NCI-H187 treated with DMSO at 0.1 percent for 48 hours (cell line): ENCODE data around the gene MUC12.
"Not testable (repeated sequence)": the region's sequence is repeated elsewhere in the genome, so short reads cannot be mapped to it uniquely, and the experiment has no call there.

ENCODE experiments used
- DNase-seq: peaks from one replicate; lab custom pipeline; 2025; lab: John Stamatoyannopoulos, UW

Gene MUC12

DNA sequence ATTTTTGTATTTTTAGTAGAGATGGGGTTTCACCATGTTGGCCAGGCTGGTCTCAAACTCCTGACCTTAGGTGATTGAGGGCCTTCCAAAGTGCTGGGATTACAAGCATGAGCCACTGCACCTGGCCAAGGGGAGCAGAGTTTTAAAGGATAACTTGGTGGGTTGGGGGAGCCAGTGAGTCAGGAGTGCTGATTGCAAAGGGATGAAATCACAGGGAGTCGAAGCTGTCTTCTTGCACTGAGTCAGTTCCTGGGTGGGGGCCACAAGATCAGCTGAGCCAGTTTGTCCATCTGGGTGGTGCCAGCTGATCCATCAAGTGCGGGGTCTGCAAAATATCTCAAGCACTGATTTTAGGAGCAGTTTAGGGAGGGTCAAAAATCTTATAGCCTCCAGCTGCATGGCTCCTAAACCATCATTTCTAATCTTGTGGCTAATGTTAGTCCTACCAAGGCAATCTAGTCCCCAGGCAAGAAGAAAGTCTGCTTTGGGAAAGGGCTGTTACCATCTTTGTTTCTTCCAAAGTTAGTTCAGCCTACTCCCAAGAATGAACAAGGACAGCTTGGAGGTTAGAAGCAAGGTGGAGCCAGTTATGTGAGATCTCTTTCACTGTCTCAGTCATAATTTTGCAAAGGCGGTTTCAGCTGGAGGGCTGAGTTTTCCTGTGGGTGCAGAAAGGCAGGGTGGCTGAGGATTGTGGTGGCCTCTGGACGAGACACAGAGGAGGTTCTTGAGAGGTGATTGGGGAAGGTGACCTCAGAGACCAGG is 15.8 kb downstream of the MUC12 start:
- DNase-seq = not testable (repeated sequence)

DNA sequence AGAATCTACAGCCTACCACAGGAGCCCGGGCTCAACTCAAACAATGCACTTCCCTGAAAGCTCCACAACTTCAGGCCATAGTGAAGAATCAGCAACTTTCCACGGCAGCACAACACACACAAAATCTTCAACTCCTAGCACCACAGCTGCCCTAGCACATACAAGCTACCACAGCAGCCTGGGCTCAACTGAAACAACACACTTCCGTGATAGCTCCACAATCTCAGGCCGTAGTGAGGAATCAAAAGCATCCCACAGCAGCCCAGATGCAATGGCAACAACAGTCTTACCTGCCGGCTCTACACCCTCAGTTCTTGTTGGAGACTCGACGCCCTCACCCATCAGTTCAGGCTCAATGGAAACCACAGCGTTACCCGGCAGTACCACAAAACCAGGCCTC is 22.3 kb downstream of the MUC12 start:
- DNase-seq = no peak

DNA sequence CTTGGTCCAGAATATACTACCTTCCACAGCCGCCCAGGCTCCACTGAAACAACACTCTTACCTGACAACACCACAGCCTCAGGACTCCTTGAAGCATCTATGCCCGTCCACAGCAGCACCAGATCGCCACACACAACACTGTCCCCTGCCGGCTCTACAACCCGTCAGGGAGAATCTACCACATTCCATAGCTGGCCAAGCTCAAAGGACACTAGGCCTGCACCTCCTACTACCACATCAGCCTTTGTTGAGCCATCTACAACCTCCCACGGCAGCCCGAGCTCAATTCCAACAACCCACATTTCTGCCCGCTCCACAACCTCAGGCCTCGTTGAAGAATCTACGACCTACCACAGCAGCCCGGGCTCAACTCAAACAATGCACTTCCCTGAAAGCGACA is 22.9 kb downstream of the MUC12 start:
- not testable (repeated sequence) for DNase-seq

DNA sequence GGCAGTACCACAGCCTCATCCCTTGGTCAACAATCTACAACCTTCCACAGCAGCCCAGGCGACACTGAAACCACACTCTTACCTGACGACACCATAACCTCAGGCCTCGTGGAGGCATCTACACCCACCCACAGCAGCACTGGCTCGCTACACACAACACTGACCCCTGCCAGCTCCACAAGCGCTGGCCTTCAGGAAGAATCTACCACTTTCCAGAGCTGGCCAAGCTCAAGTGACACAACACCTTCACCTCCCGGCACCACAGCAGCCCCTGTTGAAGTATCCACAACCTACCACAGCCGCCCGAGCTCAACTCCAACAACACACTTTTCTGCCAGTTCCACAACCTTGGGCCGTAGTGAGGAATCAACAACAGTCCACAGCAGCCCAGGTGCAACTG is 25.3 kb downstream of the MUC12 start:
- not testable (repeated sequence) for DNase-seq

DNA sequence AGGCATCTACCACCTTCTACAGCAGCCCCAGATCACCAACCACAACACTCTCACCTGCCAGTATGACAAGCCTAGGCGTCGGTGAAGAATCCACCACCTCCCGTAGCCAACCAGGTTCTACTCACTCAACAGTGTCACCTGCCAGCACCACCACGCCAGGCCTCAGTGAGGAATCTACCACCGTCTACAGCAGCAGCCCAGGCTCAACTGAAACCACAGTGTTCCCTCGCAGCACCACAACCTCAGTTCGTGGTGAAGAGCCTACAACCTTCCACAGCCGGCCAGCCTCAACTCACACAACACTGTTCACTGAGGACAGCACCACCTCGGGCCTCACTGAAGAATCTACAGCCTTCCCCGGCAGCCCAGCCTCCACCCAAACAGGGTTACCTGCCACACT is 29.2 kb downstream of the MUC12 start:
- not testable (repeated sequence) for DNase-seq

DNA sequence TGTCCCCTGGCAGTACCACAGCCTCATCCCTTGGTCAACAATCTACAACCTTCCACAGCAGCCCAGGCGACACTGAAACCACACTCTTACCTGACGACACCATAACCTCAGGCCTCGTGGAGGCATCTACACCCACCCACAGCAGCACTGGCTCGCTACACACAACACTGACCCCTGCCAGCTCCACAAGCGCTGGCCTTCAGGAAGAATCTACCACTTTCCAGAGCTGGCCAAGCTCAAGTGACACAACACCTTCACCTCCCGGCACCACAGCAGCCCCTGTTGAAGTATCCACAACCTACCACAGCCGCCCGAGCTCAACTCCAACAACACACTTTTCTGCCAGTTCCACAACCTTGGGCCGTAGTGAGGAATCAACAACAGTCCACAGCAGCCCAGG is 30.0 kb downstream of the MUC12 start:
- DNase-seq = not testable (repeated sequence)

DNA sequence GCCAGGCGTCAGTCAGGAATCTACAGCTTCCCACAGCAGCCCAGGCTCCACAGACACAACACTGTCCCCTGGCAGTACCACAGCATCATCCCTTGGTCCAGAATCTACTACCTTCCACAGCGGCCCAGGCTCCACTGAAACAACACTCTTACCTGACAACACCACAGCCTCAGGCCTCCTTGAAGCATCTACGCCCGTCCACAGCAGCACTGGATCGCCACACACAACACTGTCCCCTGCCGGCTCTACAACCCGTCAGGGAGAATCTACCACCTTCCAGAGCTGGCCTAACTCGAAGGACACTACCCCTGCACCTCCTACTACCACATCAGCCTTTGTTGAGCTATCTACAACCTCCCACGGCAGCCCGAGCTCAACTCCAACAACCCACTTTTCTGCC is 30.7 kb downstream of the MUC12 start:
- DNase-seq = not testable (repeated sequence)

DNA sequence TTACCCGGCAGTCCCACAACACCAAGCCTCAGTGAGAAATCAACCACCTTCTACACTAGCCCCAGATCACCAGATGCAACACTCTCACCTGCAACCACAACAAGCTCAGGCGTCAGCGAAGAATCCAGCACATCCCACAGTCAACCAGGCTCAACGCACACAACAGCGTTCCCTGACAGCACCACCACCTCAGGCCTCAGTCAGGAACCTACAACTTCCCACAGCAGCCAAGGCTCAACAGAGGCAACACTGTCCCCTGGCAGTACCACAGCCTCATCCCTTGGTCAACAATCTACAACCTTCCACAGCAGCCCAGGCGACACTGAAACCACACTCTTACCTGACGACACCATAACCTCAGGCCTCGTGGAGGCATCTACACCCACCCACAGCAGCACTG is 33.0 kb downstream of the MUC12 start:
- not testable (repeated sequence) for DNase-seq

DNA sequence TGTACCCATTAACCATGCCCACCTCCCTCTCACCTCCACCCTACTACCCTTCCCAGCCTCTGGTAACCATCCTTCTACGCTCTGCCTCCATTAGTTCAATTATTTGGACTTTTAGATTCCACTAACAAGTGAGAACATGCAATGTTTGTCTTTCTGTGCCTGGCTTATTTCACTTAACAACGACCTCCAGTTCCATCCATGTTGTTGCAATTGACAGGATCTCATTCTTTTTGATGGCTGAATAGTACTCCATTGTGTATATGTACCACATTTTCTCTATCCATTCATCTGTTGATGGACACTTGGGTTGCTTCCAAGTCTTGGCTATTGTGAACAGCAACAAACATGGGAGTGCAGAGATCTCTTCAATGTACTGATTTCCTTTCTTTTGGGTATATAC is 38.0 kb downstream of the MUC12 start:
- not testable (repeated sequence) for DNase-seq

DNA sequence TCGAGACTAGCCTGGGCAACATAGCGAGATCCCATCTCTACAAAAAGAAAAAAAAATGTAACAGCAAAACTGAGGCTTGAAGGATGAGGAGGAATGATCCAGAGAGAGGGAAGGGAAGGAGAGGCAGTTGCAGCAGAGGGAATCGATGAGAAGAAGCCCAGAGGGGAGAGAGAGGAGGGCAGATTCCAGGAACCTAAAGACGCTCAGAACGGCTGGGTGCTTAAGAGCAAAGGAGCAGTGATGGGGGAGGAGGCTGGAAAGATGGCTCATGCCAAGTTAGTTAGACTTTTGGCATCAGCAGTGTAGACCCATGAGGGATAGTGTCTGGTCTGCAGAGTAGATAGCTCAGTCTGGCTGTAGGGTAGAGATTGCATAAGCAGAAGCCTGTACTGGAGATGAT is 40.3 kb downstream of the MUC12 start:
- no peak for DNase-seq

DNA sequence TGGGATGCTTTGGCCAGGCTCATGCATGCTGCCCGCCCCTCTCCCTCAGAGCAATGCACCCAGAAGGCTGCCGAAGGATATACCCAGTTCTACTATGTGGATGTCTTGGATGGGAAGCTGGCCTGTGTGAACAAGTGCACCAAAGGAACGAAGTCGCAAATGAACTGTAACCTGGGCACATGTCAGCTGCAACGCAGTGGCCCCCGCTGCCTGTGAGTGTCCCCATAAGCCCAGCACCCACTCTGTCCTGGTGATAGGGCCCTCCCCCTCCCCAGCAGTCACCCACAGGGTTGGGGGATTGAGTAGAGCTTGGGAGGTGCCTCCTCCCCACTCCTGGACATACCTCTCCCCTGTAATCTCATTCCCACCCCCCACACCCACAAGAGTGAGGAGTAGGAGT is 43.6 kb downstream of the MUC12 start:
- DNase-seq = no peak

DNA sequence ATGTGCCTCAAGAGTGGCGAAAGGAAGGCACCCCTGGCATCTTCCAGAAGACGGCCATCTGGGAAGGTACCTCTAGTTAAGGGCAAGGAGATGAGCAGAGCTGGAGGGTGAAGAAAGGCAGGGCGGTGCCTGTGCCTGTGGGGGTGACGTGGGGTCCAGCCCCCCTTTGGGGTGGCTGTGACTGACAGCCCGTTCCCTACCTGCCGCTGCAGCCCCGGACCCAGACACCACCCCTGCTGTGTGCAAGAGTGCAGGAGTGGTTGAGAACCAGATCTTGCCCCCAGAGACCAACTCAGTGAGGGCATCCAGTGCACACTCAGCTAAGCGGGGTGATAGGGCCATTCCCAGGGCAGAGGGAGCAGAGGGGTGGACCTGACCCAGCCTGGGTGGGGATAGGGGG is 46.3 kb downstream of the MUC12 start:
- no peak for DNase-seq

DNA sequence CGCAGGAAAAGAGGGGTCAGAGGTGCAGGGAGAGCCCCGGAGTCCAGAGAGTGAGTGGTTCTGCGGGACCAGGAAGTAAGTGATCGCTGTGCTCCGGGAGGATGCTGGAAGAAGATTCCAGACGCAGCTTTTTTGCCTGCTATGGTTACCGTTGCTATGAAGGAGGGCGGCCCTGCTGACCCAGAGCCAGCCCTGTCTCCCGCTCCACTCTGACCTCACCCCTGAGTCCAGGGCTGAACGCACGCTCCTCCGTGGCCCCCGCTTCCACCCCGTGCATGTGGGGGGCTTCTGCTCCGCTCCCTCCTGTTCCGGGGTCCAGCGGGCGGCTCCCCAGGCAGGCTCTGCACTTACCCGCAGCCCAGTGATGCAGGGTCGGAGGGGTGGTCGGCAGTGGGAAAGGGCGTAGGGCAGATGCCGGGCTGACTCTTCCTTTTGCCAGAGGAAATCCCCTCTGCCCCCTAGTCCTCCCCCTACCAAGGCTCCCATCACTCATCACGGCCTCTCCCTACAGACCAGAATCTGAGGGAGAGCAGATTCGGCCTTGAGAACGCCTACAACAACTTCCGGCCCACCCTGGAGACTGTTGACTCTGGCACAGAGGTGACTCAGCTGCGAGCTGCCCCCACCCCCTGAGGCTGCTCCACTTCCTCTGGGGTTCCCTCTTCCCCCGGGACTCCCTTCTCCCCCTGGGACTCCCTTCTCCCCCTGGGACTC is 47.9 kb downstream of the MUC12 start:
- DNase-seq = no peak

DNA sequence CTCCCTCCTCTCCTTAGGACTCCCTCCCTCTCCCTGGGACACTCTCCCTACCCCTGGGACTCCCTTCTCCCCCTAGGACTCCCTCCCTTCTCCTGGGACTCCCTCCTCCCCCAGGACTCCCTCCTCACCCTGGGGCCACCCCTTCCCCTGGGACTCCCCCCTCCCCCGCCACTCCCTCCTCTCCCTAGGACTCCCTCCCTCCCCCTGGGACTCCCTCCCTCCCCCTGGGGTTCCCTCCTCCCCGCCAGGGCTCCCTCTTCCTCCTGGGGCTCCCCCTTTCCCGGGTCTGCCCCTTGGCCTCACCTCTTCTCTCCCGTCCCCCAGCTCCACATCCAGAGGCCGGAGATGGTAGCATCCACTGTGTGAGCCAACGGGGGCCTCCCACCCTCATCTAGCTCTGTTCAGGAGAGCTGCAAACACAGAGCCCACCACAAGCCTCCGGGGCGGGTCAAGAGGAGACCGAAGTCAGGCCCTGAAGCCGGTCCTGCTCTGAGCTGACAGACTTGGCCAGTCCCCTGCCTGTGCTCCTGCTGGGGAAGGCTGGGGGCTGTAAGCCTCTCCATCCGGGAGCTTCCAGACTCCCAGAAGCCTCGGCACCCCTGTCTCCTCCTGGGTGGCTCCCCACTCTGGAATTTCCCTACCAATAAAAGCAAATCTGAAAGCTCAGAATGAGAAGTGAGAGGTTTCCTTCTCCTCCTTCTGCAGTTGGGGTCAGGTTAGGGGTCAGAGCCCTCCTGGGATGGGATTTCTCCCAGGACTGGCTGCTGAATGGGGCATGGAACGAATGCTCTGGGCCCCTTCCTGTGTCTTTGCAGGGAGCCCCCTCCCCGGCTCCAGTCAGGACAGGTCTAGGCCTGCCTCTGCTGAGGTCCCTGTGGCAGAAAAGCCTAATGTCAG is 49.2 kb downstream of the MUC12 start:
- DNase-seq = no peak

DNA sequence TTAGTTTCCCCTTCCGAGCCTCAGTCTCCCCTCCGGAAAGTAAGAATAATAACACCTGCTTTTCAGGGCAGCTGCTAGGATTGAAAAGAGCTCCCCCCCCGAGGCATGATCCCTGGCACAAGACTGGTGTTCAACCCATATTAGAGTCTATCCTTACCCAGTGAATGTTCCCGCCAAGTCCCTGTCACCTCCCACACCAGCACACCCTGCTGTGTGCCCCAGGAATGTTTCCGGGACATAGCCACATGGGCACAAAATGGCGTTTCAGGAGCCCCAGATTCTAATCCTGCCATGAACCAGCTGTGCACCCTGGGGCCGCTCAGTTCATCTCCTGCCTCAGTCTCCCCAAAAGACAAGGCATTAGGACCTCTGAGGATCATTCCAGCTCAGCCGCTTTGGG is 51.1 kb downstream of the MUC12 start:
- DNase-seq = no peak

DNA sequence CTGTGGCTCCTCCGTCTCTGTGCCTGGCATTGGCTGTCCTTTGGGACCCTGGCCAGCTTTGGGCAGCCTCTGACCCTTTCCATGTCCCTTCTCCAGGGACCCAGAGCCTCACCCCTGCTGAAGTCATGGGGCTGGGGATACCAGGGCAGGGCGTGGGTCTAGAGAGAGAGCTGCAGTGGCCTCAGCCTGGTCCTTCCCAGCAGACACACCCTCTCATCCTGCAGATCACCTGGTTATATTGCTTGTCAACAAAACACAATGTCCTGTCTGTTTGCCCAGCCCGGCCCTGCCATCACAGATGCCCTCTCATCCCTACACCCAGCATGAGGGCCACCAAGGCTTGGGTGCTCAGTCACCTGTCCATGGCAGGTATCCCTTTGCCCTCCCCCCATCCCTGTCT is 52.3 kb downstream of the MUC12 start:
- no peak for DNase-seq

DNA sequence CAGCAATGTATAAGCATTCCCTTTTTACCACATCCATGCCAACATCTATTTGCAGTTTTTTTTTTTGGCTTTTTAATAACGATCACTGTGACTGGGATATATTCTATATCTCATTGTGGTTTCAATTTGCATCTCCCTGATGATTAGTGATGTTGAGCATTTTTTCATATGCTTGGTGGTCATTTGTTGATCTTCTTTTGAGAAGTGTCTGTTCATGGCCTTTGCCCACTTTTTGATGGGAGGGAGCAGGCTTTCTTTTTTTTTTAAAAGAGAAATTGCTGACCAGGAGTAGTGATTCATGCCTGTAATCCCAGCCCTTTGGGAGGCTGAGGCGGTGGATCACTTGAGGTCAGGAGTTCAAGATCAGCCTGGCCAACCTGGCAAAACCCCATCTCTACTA is 54.5 kb downstream of the MUC12 start:
- no peak for DNase-seq

DNA sequence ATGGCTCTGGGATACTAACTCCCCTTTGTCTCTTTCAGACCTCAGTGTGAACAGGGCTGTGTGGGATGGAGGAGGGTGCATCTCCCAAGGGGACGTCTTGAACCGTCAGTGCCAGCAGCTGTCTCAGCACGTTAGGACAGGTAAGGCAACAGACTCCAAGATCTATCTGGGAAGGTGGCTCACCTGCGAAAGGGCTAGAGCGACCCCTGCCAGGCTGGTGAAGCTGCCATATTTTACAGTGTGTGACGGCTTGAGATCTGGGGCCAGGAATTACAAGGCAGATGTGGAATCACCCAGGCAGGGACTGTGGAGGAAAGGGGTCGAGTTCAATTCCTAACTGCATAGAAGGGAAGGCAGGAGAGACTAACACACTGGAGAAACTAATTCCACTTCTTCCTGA is 61.7 kb downstream of the MUC12 start:
- no peak for DNase-seq

DNA sequence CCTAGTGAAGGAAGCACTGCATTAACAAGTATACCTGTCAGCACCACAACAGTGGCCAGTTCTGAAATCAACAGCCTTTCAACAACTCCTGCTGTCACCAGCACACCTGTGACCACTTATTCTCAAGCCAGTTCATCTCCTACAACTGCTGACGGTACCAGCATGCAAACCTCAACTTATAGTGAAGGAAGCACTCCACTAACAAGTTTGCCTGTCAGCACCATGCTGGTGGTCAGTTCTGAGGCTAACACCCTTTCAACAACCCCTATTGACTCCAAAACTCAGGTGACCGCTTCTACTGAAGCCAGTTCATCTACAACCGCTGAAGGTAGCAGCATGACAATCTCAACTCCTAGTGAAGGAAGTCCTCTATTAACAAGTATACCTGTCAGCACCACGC is 66.6 kb downstream of the MUC12 start:
- no peak for DNase-seq

DNA sequence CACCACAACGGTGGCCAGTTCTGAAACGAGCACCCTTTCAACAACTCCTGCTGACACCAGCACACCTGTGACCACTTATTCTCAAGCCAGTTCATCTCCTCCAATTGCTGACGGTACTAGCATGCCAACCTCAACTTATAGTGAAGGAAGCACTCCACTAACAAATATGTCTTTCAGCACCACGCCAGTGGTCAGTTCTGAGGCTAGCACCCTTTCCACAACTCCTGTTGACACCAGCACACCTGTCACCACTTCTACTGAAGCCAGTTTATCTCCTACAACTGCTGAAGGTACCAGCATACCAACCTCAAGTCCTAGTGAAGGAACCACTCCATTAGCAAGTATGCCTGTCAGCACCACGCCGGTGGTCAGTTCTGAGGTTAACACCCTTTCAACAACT is 71.9 kb downstream of the MUC12 start:
- DNase-seq = not testable (repeated sequence)

DNA sequence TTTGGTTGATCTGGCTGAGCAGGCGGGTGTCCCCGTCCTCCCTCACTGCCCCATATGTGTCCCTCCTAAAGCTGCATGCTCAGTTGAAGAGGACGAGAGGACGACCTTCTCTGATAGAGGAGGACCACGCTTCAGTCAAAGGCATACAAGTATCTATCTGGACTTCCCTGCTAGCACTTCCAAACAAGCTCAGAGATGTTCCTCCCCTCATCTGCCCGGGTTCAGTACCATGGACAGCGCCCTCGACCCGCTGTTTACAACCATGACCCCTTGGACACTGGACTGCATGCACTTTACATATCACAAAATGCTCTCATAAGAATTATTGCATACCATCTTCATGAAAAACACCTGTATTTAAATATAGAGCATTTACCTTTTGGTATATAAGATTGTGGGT is 89.0 kb downstream of the MUC12 start:
- no peak for DNase-seq

DNA sequence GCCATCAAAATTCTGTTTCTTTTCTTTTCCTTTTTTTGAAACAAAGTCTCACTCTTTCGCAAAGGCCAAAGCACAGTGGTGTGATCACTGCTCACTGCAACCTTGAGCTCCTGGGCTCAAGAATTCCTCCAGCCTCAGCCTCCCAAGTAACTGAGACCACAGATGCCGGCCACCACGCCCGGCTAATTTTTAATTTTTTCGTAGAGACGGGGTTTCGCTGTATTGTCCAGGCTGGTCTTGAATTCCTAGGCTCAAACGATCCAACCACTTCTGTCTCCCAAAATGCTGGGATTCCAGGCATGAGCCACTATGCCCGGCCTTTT is 90.2 kb downstream of the MUC12 start:
- DNase-seq = no peak

DNA sequence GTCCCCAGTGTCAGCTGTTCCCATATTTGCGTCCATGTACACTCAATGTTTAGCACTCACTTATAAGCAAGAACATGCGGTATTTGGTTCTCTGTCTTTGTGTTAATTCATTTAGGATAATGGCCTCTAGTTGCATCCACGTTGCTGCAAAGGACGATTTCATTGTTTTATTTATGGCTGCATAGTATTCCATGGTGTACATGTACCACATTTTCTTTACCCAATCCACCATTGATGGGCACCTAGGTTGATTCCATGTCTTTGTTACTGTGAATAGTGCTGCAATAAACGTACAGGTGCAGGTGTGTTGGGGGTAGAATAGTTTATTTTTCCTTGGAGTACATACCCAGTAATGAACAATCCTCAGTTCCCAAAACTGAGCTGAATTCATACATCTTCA is 91.6 kb downstream of the MUC12 start:
- no peak for DNase-seq
